GM20431 (cell line): ENCODE data around the gene C15orf40.
"Not testable (repeated sequence)": the region's sequence is repeated elsewhere in the genome, so short reads cannot be mapped to it uniquely, and the experiment has no call there.

Source experiments
- in situ Hi-C: fragments of 300-500 bp; cut with MseI, MboI; formaldehyde crosslinking; loops from one replicate; pipeline ENCODE4 v1.15.0; 2020; ENCODE audit warnings: low sequenced_read_pairs; ENCODE audit not compliant: unreplicated experiment

The C15orf40 gene

DNA sequence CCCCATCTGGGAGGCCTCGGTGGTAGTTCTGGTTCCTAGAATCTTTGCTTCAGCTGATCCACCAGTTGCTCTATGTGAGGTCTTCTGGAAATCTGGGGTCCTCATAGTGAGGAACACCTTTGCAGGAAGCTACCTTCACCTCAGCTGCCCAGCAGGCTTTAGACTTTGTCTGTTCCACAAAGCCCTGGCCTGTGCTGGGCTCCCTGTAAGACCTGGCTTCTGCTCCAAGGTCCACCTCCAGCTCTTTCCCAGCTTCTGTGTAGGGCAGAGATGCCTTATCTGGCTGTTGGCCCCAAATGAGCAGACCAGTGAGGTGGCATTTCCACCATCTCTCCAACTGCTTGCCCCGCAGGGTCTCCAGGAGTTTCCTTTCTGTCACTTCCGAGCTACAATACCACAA is 50.7 kb downstream of the C15orf40 start:
- in situ Hi-C loops = no loop called here

- in situ Hi-C loops = no loop called here
These were observed 52.0 kb downstream of the C15orf40 start for GRCh38 chr15:82959423-82959822.

DNA sequence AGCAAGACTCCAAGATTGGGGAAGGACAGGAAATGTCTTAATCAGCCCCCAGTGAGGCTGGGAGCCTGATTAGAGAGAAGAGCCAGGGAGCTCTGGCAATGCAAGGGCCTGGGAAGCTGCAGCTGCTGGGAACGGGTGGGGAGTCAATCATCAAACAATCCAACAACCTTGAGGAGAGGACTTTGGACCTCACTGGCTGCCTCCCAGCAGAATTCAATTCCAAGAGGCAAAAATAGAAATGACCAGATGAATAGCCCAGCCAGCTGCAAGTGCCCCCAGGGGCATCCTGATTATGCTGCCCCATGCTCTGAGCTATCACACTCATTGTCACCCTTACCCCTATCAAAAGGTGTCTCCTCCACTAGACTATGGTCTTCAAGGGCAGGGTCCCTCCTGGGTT is 52.8 kb downstream of the C15orf40 start:
- in situ Hi-C loops = no loop called here

GRCh38 chr15:82952158-82953081 is 59.0 kb downstream of the C15orf40 start, which contains the start of gene HOMER2:
HOMER2 (minus strand) TSS chr15:82952720; CDS start chr15:82952535, 185 bp downstream.
- in situ Hi-C loops = no loop called here

- in situ Hi-C loops = no loop called here
These were observed 59.8 kb downstream of the C15orf40 start for GRCh38 chr15:82951472-82952157.

- in situ Hi-C loops = no loop called here
These were observed 60.6 kb downstream of the C15orf40 start for GRCh38 chr15:82950746-82951370.

DNA sequence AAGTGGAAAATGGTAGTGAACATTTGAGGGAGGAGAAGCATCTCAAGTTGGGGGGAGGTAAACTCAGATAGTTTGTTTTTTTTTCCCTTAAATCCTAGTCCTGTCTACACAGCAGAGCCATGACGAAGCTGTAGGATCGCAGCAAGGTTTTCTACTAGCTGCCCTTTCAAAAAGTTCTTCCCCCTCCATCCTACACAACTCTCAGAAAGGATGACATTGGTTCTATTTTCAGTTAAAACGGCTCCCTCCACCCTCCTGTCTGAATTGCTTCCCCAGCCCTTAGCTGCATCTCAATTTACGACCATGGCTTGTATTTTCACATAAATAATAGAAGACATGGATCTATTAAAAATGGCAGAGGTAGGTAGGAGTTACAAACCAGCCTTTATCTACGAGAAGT is 61.1 kb downstream of the C15orf40 start:
- in situ Hi-C loops = no loop called here

DNA sequence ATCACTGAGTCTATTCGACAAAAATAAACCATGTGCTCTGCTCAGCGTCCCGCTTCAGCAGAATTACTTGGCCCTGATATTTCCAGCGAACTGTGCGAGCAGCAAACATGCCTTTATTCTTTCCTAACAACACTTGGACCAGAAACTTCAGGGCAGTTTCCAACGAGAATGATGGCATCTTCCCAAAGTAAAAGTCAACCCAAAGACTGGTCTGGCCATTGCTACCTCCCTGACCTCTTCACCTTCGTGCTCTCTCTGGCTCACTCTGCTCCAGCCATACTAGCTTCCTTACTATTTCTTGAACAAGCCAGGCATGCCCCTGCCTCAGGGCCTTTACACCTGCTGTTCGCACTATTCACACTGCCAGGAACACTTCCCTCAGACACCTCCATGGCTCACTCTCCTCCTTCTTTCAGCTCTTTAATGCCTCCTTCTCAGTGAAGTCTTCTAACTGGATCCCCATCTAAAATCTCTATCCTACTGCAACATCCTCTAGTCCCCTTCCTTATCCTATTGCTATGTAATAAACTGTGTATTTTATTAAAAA is 65.2 kb downstream of the C15orf40 start:
- in situ Hi-C loops = no loop called here

- in situ Hi-C loops = no loop called here
These were observed 66.1 kb downstream of the C15orf40 start for GRCh38 chr15:82945326-82945725.

- in situ Hi-C loops = no loop called here
These were observed 66.6 kb downstream of the C15orf40 start for GRCh38 chr15:82944821-82945220.

- in situ Hi-C loops = no loop called here
These were observed 67.4 kb downstream of the C15orf40 start for GRCh38 chr15:82944056-82944455.

DNA sequence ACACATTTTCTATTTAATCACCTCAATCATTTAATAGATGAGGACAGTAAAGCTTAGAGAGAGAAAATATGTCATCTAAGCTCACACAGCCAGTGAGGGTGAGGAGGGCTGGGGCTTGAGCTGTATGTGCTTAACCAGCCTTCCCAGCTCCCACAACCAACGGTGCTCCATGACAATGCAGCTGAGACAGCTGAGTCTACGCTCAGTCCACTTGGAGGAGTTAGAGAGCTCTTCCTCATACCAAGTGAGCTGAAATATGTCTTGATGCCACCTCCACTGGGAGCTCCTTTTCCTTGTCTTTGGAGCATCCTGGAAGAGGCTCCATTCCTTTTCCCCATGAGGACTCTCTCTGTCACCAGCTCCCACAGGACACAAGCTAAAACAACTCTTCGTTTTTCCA is 68.3 kb downstream of the C15orf40 start:
- in situ Hi-C loops = no loop called here

GRCh38 chr15:82942691-82943090 is 68.7 kb downstream of the C15orf40 start:
- in situ Hi-C loops = no loop called here

GRCh38 chr15:82939678-82940077 is 71.8 kb downstream of the C15orf40 start:
- in situ Hi-C loops = not testable (repeated sequence)
